ENCODE results near the gene NEBL. TPM values are rescaled to one million over a fixed set of nuclear protein-coding genes. Genes with fewer than 3 reads are reported as not detected.

The NEBL gene
- total RNA-seq, 4 donors from 2014 or later: 52.0 to 100 (median 62.3) TPM

DNA sequence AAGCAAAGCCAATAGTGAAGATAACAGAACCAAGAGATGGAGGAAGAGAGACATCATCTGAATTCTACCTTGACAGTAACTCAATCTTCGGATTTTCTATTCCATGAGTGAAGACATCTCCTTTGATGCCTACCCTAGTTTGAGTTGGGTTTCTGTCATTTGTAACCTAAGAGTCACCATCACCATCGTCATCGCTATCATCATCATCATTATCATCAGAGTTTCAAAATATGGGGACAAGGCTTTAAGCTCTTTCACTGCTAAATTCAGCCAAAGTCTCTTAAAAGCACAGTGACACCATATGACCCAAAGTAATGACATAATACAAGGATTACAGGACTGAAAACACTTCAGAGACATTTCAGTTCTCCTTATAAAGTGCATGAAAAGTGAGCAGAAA is 57.2 kb downstream of the NEBL start:
- WGBS, 2 donors: 94 to 95% methylated on average over 3 of the region's 3 CpGs
- no peak for TF ChIP-seq POLR2A (IDR thresholded peaks at IDR 0.05)
- TF ChIP-seq, protein P1, sequence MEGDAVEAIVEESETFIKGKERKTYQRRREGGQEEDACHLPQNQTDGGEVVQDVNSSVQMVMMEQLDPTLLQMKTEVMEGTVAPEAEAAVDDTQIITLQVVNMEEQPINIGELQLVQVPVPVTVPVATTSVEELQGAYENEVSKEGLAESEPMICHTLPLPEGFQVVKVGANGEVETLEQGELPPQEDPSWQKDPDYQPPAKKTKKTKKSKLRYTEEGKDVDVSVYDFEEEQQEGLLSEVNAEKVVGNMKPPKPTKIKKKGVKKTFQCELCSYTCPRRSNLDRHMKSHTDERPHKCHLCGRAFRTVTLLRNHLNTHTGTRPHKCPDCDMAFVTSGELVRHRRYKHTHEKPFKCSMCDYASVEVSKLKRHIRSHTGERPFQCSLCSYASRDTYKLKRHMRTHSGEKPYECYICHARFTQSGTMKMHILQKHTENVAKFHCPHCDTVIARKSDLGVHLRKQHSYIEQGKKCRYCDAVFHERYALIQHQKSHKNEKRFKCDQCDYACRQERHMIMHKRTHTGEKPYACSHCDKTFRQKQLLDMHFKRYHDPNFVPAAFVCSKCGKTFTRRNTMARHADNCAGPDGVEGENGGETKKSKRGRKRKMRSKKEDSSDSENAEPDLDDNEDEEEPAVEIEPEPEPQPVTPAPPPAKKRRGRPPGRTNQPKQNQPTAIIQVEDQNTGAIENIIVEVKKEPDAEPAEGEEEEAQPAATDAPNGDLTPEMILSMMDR (IDR thresholded peaks at IDR 0.05): no peak
- H3K4me3 ChIP-seq (ENCODE audit: low read depth, poor library complexity, severe bottlenecking): no peak overlapping the region
- intact Hi-C loops (cut with DNase I; ENCODE audit: low total_unique reads): no loop called here
- DNase-seq (ENCODE audit: low spot score in 2 of 2): no peak

DNA sequence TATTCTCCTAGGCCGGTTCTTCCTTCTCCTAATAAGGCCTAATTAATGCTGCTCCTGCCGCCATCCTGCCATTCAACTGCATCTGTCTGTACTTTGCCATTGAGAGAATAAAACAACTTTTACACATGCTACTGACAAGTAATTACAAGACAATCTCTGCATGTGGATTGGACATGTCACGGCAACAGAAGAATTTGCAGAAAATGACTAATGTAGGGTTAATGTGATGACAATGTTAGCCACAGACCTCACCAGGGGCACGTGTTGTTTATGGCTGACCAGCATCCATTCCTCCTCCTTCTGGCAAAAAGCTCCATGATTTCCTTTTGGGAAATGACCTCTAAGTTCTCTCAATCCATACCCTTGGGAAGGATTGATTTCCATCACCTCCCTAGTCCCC is 58.0 kb downstream of the NEBL start:
- intact Hi-C loops (cut with DNase I; ENCODE audit: low total_unique reads): no loop called here
- TF ChIP-seq POLR2A (IDR thresholded peaks at IDR 0.05): no peak
- TF ChIP-seq, protein P1 (IDR thresholded peaks at IDR 0.05): no peak
- DNase-seq (ENCODE audit: low spot score in 2 of 2): no peak
- WGBS, 2 donors: 88 to 89% methylated on average over 4 of the region's 4 CpGs
- H3K4me3 ChIP-seq (ENCODE audit: low read depth, poor library complexity, severe bottlenecking): no peak overlapping the region

DNA sequence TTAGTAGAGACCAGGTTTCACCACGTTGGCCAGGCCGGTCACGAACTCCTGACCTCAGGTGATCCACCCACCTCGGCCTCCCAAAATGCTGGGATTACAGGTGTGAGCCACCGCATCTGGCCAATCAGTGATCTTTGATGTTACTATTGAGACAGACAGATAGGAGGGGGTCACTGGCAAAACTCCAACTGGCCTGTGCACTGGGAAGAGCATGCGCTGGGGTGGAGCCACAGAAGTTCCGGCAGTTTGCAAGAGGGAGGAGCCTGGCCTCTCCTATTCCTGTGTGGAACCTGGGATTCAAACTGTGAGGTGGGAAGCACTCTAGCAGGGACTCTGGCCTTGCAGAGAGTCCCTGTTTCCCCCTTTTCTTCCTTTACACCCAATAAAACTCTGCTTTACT is 60.7 kb downstream of the NEBL start:
- intact Hi-C loops (cut with DNase I; ENCODE audit: low total_unique reads): no loop called here
- TF ChIP-seq, protein P1 (IDR thresholded peaks at IDR 0.05): no peak
- no peak for TF ChIP-seq POLR2A (IDR thresholded peaks at IDR 0.05)
- 93 to 94% methylated on average over 7 of the region's 7 CpGs for WGBS, 2 donors

DNA sequence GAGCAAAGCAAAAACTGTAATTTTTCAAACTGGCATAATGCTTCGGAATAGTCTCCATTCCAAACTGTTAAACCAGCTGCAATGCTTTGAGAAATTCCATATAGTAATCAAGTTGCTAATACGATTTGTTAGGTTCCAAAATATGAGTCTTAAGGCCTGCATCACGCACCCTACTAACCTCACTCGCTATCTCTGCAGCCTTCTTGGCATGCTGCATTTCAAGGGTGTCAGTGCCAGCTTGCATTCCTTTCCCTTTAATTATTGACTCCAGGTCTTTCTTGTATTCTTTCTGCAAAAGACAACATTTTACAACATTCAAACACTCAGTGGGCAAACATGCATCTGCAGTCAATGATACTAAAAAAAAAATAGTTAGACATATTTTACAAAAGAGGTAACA is 61.8 kb downstream of the NEBL start:
- 39 to 60% methylated on average over 4 of the region's 4 CpGs for WGBS, 2 donors
- intact Hi-C loops (cut with DNase I; ENCODE audit: low total_unique reads): no loop called here
- DNase-seq (ENCODE audit: low spot score in 2 of 2): no peak
- TF ChIP-seq POLR2A (IDR thresholded peaks at IDR 0.05): no peak
- TF ChIP-seq, protein P1 (IDR thresholded peaks at IDR 0.05): no peak
- no peak overlapping the region for H3K4me3 ChIP-seq (ENCODE audit: low read depth, poor library complexity, severe bottlenecking)

More for the DNA sequence above, 60.7 kb downstream of the NEBL start:
- DNase-seq (ENCODE audit: low spot score in 2 of 2): no peak
- H3K4me3 ChIP-seq (ENCODE audit: low read depth, poor library complexity, severe bottlenecking): no peak overlapping the region

DNA sequence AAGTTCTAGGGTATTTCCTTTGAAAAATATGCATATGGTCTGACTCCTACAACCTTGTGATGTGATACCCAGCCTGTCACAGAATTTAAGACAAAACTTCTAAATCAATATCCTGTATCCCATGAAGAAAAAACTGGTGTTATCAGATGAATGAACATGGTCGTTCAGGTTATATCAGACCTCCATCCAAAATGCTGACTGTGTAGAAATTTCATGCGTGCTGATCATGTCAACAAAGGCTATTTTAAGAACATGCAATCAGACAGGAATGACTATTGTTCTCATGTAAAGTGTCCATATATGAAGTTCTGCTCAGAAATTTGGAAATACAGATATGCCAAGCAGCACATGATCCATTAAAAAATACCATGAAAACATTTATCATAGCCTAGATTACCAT is 62.3 kb downstream of the NEBL start:
- H3K4me3 ChIP-seq (ENCODE audit: low read depth, poor library complexity, severe bottlenecking): no peak overlapping the region
- no peak for DNase-seq (ENCODE audit: low spot score in 2 of 2)
- no peak for TF ChIP-seq POLR2A (IDR thresholded peaks at IDR 0.05)
- TF ChIP-seq, protein P1 (IDR thresholded peaks at IDR 0.05): no peak
- intact Hi-C loops (cut with DNase I; ENCODE audit: low total_unique reads): no loop called here
- WGBS, 2 donors: 44 to 58% methylated on average over 2 of the region's 2 CpGs

DNA sequence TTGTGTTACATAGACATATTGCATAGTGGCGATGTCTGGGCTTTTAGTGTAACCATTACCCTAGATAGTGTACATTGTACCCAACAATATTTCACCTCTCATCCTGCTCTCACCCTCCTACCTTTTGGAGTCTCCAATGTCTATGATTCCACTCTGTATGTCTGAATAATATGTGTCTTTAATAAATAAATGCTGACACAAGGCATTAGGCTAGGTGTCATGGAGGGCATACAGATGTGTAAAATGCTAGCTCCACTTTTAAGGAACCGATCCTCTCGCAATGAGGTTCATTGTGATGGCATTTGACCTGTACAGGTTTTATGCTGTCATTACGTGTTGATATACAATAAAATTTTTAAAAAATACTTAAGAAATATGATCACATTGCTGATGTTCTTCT is 74.3 kb downstream of the NEBL start:
- TF ChIP-seq, protein P1 (IDR thresholded peaks at IDR 0.05): no peak
- TF ChIP-seq POLR2A (IDR thresholded peaks at IDR 0.05): no peak
- H3K4me3 ChIP-seq (ENCODE audit: low read depth, poor library complexity, severe bottlenecking): no peak overlapping the region
- DNase-seq (ENCODE audit: low spot score in 2 of 2): no peak
- intact Hi-C loops (cut with DNase I; ENCODE audit: low total_unique reads): no loop called here
- 97 to 98% methylated on average over 4 of the region's 4 CpGs for WGBS, 2 donors
